ENCODE measurements around the gene GJA4.

The GJA4 gene

DNA sequence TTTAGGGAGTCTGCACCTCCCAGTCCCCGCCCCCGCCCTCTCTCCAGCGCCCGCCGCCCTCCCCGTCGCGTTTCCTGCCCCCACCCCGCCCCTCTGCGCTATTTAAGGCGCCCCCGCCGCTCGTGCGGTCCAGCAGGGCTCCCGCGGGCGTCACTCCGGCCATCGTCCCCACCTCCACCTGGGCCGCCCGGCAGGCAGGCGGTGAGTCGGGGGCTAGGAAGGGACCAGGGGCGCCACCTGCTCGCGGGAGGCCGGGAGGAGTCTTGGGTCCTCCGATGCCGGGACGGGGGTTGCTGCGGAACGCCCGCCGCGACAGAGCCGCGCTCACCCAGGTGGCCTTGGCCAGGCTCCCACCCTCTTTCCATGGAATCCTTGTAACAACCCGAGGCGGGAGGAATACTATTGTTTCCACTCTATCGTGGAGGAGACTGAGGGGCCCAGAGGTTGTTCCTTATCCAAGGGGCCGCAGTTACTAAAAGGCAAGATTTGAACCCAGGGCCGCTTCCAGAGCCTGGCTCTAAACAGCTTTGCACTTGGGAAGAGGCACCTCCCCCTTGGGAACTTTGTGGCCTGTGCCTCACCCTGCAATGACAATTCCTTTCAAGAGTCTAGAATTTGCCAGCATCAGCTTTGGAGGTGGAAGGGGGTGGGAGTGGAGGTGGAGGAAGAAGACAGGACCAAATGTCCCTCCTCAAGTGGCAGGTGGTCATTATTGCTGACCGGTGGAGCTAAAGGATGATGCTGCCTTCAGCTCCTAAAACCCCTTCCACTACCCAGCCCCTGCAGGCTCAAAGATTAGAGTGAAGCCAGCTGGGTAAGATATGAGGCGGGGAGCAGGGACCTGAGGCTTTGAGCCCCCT is at the start of gene GJA4:
GJA4 (plus strand) TSS at position 132 of the 860 bp plus-strand sequence. CDS start 1,215 bp downstream, outside the sequence.
- no peak for FAIRE-seq
- no peak for DNase-seq (ENCODE audit: insufficient read length, low spot score)

DNA sequence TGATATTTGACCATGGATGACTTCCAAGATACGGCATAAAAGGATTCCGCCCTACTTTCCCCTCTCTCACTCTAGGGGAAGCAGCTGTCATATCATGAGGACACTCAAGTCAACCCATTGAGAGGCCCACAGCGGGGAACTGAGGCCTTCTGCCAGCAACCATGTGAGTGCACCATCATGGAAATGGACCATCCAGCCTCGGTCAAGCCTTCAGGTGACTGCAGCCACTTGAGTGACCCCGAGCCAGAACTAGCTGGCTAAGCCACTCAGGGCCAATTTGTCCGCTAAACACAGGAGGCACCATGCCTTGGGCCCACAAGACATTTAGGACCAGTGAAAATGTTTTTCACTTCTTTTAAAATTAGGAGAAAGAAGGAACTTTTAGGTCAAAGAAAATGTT is 49.0 kb upstream of the GJA4 start:
- FAIRE-seq (no peak), DNase-seq (ENCODE audit: insufficient read length, low spot score) (no peak)

DNA sequence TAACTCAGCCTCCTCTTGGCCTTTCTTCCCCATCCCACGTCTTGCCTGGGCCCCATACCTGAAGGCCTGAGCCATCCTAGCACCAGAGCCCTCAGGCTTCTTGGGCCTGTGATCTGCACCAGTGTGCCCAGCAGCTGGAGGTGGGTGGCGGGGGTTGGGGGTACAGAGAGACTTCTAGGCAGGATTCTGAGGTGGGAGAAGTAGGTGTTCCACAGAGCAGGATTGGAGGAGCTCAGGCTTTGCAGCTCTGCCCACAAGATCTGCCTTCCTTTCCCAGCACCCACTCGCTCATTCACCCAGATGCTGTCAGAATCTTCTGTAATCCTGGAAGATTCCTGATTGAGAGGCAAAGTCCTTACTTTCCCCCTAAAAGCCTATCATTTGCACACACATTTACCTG is 47.9 kb upstream of the GJA4 start:
- FAIRE-seq, result no peak
- no peak for DNase-seq (ENCODE audit: insufficient read length, low spot score)

DNA sequence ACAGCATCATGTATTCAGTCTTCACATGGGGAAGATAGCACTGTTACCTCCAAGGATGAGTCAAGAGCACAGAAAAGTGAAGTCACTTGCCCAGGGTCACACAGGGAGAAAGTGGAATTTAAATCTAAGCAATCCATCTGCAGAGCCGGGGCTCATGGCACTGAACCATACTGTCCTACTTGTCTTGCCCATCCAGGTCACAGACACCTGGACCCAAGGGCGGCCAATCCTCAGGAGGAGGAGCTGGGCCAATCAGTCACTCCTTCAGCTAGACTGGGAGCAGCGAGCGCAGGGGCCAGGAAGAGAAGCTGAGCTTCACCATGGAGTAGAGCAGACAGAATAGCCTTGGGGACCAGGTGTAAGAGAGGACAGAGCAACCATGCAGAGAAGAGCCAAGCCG is 47.1 kb upstream of the GJA4 start:
- DNase-seq (ENCODE audit: insufficient read length, low spot score) (no peak), FAIRE-seq (no peak)

DNA sequence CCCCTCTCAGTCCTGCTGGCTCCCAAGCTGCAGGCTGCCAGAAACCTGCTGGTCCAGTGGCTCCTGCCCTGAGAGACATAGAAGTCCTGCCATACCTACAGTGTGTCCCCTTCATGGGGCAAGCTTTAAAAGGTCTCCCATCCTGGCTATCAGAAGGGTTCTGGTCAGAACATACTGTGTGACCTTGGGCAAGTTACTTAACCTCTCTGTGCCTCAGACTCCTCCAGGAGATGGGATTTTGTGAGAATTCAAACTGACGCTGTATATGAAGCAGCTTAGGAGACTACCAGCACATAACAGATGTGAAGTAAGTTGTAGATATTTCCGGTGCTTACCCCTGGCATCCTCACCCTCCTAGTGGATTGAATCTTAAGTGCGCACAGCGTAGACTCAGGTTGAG is 46.7 kb upstream of the GJA4 start:
- DNase-seq (ENCODE audit: insufficient read length, low spot score) (no peak), FAIRE-seq (no peak)

DNA sequence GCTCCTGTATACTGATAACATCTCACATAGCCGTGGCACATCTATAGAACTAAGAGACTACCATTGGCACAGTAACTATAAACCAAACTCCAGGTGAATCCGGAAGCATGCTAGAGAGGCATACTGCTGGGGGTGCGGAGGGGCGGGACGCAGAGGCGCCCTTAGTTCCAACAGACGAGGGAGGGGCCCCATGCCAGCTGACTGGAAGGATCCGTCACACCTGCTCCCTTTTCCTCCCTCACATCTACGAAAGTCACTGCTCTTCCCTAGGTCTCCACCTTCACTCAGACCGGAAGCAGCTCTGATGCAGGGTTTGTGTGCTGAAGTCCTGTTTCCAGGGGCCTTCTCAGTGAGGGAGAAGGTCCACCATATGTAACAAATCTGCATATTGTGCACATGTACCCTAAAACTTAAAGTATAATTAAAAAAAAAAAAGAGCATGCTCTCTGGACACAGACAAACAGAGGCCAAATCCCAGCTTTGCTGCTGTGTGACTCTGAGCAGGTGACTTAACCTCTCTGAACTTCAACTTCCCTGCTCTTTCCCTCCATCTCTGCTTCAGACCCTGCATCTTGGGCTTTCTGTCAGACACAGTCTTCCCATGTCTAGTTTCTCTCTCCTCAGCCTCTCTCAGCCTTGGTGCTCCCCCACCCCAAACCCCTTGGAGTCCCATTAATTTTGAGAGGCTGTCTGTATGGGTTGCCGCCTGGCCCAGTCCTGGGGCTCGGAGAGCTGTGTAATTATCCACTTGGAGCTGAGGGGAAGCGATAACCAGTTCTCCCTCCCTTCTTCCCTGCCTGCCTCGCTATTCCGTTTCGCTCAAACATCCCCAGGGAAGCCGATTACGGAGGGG is 45.8 kb upstream of the GJA4 start:
- FAIRE-seq, result no peak
- no peak for DNase-seq (ENCODE audit: insufficient read length, low spot score)

DNA sequence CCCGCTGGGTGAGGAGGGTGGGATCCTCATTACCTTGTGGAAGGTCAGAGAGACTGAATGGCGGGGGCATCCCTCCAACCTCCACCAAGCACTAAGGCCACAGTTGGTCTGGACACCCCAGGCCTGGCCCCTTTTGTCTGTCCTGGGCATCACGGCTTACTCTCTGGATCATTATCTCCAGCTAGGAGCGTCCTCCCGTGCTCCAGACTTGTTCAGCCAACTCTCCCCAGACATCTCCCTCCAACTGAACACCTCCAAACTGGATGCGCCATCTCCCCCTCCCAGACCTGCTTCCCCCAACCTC is 45.2 kb upstream of the GJA4 start:
- DNase-seq (ENCODE audit: insufficient read length, low spot score), result no peak
- FAIRE-seq, result no peak

DNA sequence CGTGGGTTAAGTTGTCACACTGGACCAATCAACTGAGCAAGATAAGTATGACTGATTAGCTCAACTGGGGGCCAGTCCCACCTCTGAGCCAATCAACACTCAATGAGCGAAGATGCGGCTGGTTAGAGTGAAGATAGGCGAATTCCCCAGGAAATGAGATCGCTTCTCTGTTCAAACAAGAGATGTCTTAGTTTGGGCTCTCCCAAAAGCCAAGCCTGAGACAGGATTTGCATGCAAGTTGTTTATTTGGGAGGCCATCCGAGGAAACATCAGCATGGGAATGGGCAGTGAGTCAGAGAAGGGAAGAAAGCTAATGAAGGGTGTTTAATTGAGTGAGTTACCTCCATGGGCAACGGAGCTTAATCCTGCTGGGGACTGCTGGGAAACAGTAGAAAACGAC is 42.8 kb upstream of the GJA4 start:
- no peak for DNase-seq (ENCODE audit: insufficient read length, low spot score)
- FAIRE-seq, result no peak

DNA sequence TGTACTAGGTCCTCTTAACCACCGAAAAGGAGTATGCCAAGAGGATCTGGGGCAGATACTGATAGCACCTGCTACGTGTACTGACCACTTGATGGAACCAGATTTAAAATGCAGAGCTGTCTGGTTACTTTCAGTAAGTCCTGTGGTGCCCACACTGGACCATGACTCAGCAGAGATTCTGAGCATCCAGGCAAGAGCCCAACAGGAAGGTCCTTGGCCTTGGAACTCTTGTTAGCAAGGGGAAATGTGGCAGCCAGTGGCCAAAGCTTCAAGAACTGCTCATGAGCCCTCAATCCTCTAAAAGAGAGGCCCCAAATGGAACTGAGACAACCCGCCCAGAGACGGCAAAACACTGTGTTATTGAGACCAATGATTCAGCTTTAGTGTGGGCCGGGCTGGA is 42.2 kb upstream of the GJA4 start:
- FAIRE-seq (no peak), DNase-seq (ENCODE audit: insufficient read length, low spot score) (no peak)

DNA sequence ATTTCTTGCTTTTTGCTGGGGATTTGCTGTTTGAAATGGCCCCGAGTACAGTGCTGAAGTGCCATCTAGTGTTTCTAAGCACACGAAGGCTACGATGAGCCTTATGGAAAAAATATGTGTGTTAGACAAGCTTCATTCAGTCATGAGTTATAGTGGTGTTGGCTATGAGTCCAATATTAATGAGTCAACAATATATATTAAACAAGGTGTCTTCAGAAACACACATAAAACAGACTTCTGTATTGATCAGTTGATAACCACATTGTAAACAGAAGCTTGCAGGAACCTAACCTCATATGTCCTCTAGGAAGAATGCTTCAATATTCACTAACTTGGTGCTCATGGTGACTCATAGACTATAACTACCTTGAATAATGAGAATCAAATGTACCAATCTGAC is 39.6 kb upstream of the GJA4 start:
- FAIRE-seq (no peak), DNase-seq (ENCODE audit: insufficient read length, low spot score) (no peak)

DNA sequence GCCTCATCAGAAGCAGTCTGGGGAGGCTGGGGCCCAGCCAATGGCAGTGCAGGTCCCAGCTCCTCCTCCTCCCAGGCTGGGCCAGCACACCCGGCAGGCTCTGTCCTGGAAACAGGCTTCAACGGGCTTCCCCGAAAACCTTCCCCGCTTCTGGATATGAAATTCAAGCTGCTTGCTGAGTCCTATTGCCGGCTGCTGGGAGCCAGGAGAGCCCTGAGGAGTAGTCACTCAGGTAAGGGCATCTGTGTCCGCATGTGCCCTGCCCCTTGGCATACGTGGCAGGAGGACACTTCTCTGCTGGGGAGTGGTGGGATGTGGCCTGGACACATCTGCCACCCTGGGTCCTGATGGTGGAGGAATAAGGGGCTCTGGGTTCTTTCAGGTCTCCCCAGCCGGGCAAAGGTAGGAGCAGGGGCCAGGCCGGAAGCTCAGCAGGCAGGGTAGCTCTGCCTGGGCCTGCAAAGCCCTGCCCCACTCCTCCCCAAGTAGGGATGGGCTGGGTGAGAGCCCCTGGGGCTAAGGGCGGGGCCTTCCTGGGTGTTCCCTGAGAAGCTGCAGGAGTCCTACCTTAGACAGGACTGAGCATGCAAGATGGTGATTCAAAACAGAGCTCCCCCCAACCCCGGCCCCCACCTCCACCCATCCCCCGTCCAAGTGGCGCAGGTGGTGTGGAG is 37.7 kb upstream of the GJA4 start, which contains the start of gene GJB5:
GJB5 (plus strand) TSS at position 84 of the 674 bp plus-strand sequence. CDS start 2,284 bp downstream, outside the sequence.
- DNase-seq (ENCODE audit: insufficient read length, low spot score), result no peak
- no peak for FAIRE-seq

DNA sequence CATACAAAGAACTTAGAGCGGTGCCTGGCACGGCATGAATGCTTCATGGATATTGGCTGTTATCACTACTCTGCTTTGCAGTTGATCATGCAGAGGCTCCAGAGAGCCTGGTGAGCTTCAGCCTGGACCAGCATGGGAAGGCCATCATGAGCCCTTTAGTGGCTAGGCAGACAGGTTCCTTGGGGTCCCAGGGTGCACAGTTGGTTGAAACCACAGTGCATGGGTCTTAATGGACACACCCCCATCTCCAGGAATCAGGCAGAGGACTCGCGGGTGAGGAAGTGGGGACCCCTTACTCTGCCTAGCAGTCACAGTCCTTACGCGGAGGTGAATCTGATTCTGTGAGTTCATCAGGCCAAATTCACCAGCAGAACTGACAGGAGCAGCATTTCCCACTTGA is 36.8 kb upstream of the GJA4 start:
- DNase-seq (ENCODE audit: insufficient read length, low spot score) (no peak), FAIRE-seq (no peak)

DNA sequence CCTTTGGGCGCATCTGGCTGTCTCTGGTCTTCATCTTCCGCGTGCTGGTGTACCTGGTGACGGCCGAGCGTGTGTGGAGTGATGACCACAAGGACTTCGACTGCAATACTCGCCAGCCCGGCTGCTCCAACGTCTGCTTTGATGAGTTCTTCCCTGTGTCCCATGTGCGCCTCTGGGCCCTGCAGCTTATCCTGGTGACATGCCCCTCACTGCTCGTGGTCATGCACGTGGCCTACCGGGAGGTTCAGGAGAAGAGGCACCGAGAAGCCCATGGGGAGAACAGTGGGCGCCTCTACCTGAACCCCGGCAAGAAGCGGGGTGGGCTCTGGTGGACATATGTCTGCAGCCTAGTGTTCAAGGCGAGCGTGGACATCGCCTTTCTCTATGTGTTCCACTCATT is 35.4 kb upstream of the GJA4 start:
- FAIRE-seq, result no peak

DNA sequence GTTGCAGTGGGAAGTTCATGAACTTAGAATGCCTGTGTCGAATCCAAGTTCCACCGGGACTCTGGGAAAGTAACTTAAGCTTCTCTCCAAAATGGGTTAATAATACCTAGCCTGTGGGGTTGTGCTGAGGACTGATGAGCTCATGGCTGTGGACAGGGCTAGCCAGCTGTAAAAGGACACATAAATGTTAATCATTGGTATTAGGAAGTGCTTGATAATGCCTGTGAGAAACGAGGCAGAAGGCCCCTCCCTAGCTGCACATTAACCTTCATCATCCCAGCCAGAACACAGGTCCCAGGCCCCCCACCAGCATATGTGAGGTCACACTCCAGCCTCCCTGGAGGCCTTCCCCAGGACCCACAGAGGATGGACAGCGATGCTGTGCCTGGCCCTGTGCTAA is 34.0 kb upstream of the GJA4 start:
- FAIRE-seq, result no peak
- no peak for DNase-seq (ENCODE audit: insufficient read length, low spot score)

More for the DNA sequence above, 35.4 kb upstream of the GJA4 start:
- DNase-seq (ENCODE audit: insufficient read length, low spot score), result no peak

DNA sequence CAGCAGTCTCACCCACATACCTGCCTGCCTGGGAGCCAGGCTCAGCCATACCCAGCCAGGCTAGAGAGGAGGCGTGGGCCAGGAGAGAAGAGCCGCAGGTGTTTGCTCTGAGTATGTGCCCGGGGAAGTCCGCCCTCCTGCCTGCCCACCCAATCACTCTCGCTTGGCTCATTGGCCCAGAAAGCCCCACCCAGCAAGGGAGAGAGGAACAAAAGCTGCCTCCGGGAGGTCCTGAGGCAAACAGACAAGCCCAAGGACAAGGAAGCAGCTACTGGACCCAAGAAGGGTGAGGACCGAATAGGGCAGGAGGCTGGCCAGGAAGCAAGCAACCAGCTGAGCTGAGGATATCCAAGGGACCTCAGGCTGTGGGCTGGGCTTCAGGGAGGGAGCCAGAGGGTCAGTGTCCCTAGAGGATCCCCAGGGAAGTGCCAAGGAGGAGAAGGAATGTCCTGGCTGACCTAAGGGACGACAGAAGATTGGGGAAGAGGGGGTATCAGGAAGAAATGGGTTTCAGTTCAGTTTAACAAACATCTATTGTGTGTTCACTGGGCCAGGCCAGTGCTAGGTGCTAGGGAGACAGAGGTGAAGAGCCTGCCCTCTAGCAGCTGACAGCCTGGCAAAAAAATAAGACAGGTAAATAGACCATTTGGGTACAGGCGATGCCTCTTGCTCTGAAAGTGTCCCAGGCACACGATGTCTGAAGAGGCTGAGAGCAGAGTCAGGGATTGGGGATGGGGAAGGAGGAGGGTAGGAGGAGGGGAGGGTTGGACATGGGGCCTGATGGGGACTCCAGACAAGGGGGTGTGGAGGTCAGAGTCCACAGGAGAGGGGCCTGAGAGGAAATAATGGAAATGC is 33.1 kb upstream of the GJA4 start, which contains the start of gene GJB4:
GJB4 (plus strand) TSS at position 238 of the 855 bp plus-strand sequence. CDS start 1,515 bp downstream, outside the sequence.
- no peak for DNase-seq (ENCODE audit: insufficient read length, low spot score)
- FAIRE-seq, result no peak

DNA sequence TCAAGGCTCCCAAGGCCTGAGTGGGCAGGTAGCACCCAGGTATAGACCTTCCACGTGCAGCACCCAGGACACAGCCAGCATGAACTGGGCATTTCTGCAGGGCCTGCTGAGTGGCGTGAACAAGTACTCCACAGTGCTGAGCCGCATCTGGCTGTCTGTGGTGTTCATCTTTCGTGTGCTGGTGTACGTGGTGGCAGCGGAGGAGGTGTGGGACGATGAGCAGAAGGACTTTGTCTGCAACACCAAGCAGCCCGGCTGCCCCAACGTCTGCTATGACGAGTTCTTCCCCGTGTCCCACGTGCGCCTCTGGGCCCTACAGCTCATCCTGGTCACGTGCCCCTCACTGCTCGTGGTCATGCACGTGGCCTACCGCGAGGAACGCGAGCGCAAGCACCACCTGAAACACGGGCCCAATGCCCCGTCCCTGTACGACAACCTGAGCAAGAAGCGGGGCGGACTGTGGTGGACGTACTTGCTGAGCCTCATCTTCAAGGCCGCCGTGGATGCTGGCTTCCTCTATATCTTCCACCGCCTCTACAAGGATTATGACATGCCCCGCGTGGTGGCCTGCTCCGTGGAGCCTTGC is 31.5 kb upstream of the GJA4 start:
- FAIRE-seq, result no peak
- no peak for DNase-seq (ENCODE audit: insufficient read length, low spot score)

DNA sequence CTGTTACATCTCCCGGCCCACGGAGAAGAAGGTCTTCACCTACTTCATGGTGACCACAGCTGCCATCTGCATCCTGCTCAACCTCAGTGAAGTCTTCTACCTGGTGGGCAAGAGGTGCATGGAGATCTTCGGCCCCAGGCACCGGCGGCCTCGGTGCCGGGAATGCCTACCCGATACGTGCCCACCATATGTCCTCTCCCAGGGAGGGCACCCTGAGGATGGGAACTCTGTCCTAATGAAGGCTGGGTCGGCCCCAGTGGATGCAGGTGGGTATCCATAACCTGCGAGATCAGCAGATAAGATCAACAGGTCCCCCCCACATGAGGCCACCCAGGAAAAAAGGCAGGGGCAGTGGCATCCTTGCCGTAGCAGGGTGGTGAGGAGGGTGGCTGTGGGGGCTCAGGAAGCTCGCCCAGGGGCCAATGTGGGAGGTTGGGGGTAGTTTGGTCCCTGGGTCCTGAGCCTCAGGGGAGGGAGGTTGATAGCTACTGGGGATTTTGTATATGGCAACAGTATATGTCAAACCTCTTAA is 31.0 kb upstream of the GJA4 start:
- FAIRE-seq (no peak), DNase-seq (ENCODE audit: insufficient read length, low spot score) (no peak)

DNA sequence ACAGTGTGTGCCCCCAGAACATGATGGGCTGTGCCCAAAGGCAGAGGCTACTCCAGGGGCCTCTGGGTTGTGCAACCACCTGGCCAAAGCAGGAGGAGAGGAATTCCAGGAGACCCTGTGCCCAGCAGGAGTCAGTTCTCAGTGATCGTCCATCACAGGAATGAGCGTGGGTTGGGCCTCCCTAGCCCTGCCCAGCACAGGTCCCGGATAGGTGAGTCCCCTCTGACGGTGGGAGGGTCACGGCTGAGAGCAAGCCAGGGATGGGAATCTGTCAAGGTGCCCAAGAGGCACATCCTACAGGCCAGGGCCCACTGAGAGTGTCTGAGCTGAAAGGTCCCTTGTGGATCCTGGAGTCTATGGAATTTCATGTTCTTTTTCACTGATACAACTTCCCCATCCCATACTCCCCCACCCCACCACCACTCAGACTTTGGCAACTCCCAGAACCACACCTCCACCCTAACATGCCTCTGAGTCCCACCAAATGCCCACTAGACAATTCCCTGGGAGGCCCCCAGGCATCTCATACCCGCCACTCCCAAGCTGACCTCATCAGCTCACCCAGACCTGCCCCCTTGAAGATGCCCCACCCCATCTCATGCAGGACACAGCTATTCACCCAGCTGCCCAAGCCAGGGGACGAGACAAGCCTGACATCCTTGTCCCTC is 30.2 kb upstream of the GJA4 start:
- FAIRE-seq, result no peak
- DNase-seq (ENCODE audit: insufficient read length, low spot score), result no peak

DNA sequence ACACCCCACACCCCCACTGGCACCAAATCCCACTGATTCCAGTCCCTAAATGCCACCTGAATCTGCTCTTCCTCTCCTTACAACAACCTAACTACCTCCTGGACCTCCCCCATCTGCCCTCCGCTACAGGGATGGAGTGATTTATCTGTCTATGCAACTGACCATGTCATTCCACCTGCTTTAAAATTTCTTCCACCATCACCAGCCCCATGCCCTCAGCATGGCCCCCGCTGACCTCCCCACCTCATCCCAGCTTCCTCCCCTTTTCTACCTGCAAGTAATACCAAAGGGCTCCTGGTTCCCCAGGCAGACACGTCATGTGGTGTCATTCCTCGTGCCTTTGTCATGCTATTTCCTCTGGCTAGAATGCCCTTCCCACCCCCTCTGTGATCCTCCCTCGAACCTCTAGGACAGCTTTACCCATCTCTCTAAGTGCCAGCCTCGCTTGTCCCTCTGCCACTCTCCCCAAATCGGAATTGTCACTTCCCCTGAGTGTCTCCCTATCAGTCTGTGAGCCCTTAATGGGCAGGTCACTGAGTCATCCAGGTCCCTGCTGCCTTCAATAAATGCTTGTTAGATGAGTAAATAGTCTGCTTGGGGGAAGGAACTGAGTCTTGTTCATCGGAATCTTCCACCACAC is 29.5 kb upstream of the GJA4 start:
- FAIRE-seq, result no peak
- no peak for DNase-seq (ENCODE audit: insufficient read length, low spot score)
